Subcutaneous abdominal adipose tissue (tissue), 5 donors: ENCODE data around the gene LRRC74A.
"Not testable (repeated sequence)": the region's sequence is repeated elsewhere in the genome, so short reads cannot be mapped to it uniquely, and the experiment has no call there.

Source experiments
- H3K27ac ChIP-seq: one replicate; pipeline ENCODE4 v1.7.0; 2013; ENCODE audit warnings: low read depth, mild to moderate bottlenecking, inconsistent platforms, low read length, moderate library complexity
- H3K27me3 ChIP-seq, 5 donors: one replicate each; pipeline ENCODE4 v1.7.0; 2013; ENCODE audit warnings: low read length in 5 of 5, inconsistent platforms in 1 of 5; ENCODE audit not compliant: control insufficient read depth in 5 of 5, insufficient read depth in 4 of 5
- H3K36me3 ChIP-seq, 5 donors: one replicate each; pipeline ENCODE4 v1.7.0; 2013; ENCODE audit warnings: low read length in 5 of 5; ENCODE audit not compliant: control insufficient read depth in 5 of 5, insufficient read depth in 5 of 5
- H3K4me1 ChIP-seq, 5 donors: one replicate each; pipeline ENCODE4 v1.7.0; 2013; ENCODE audit warnings: low read length in 5 of 5, mild to moderate bottlenecking in 3 of 5, moderate library complexity in 1 of 5; ENCODE audit not compliant: control insufficient read depth in 5 of 5, insufficient read depth in 5 of 5
- H3K4me3 ChIP-seq, 5 donors: one replicate each; pipeline ENCODE4 v1.7.0; 2013; ENCODE audit warnings: low read length in 5 of 5, low read depth in 1 of 5
- H3K9ac ChIP-seq, 5 donors: one replicate each; pipeline ENCODE4 v1.7.0; 2013; ENCODE audit warnings: low read length in 5 of 5, mild to moderate bottlenecking in 4 of 5, moderate library complexity in 3 of 5
- H3K9me3 ChIP-seq, 5 donors: one replicate each; pipeline ENCODE4 v1.7.0; 2013; ENCODE audit warnings: low read length in 5 of 5; ENCODE audit not compliant: control insufficient read depth in 5 of 5
- donor health status: healthy.
- donor health status: healthy.
- donor health status: healthy.
- donor health status: healthy.
- donor health status: healthy.

LRRC74A gene

GRCh38 chr14:76882651-76883050, 56.4 kb downstream of the LRRC74A start:
- no peak overlapping the region for H3K27ac ChIP-seq
- no peak overlapping the region for H3K4me3 ChIP-seq

GRCh38 chr14:76883447-76883846, 57.2 kb downstream of the LRRC74A start:
- no peak overlapping the region for H3K27ac ChIP-seq
- H3K9me3 ChIP-seq, result no peaks in the 10 kb centered on the region
- no peak overlapping the region for H3K9ac ChIP-seq
- H3K4me1 ChIP-seq, result peaks cover 0 to 21% (median 13%) of the 10 kb centered on the region in 5 donors
- H3K36me3 ChIP-seq, result no peaks in the 10 kb centered on the region
- no peak overlapping the region for H3K4me3 ChIP-seq
- peaks cover 0 to 4% (median 0%) of the 10 kb centered on the region in 5 donors for H3K27me3 ChIP-seq

More at GRCh38 chr14:76882651-76883050, 56.4 kb downstream of the LRRC74A start:
- Histone ChIP-seq H3K36me3 (no peaks in the 10 kb centered on the region), H3K9ac (no peak overlapping the region), H3K4me1 (peaks cover 0 to 24% (median 13%) of the 10 kb centered on the region in 5 donors), H3K9me3 (no peaks in the 10 kb centered on the region), H3K27me3 (peaks cover 0 to 4% (median 0%) of the 10 kb centered on the region in 5 donors)

- Histone ChIP-seq H3K9me3 (no peaks in the 10 kb centered on the region), H3K27me3 (peaks cover 0 to 4% (median 0%) of the 10 kb centered on the region in 5 donors), H3K4me1 (peaks cover 0 to 21% (median 13%) of the 10 kb centered on the region in 5 donors), H3K4me3 (no peak overlapping the region), H3K27ac (no peak overlapping the region), H3K9ac (peak overlapping the region in 1 of 5 donors; percentile 34), H3K36me3 (no peaks in the 10 kb centered on the region)
Observed at GRCh38 chr14:76884394-76884793, 58.2 kb downstream of the LRRC74A start.

GRCh38 chr14:76884853-76885276, 58.7 kb downstream of the LRRC74A start:
- Histone ChIP-seq H3K36me3 (no peaks in the 10 kb centered on the region), H3K4me1 (peaks cover 0 to 21% (median 13%) of the 10 kb centered on the region in 5 donors), H3K27me3 (peaks cover 0 to 4% (median 0%) of the 10 kb centered on the region in 5 donors), H3K9me3 (no peaks in the 10 kb centered on the region), H3K27ac (no peak overlapping the region), H3K9ac (peak overlapping the region in 1 of 5 donors; percentile 34), H3K4me3 (peak overlapping the region in 1 of 5 donors; percentile 29)

GRCh38 chr14:76887191-76887590, 61.0 kb downstream of the LRRC74A start:
- H3K9me3 ChIP-seq, result no peaks in the 10 kb centered on the region
- H3K27ac ChIP-seq, result no peak overlapping the region
- peaks cover 0 to 21% (median 13%) of the 10 kb centered on the region in 5 donors for H3K4me1 ChIP-seq
- no peak overlapping the region for H3K4me3 ChIP-seq
- no peaks in the 10 kb centered on the region for H3K36me3 ChIP-seq
- H3K27me3 ChIP-seq, result peaks cover 0 to 4% (median 0%) of the 10 kb centered on the region in 5 donors
- no peak overlapping the region for H3K9ac ChIP-seq

- Histone ChIP-seq H3K9ac (no peak overlapping the region), H3K4me1 (peaks cover 0 to 5% (median 0%) of the 10 kb centered on the region in 5 donors), H3K27me3 (no peaks in the 10 kb centered on the region), H3K27ac (no peak overlapping the region), H3K4me3 (no peak overlapping the region), H3K36me3 (no peaks in the 10 kb centered on the region), H3K9me3 (peaks cover 0 to 3% (median 0%) of the 10 kb centered on the region in 5 donors)
Observed at GRCh38 chr14:76891391-76891790, 65.2 kb downstream of the LRRC74A start.

- H3K4me1 ChIP-seq, result peaks cover 0 to 3% (median 0%) of the 10 kb centered on the region in 5 donors
- H3K27ac ChIP-seq, result no peak overlapping the region
- no peak overlapping the region for H3K4me3 ChIP-seq
- no peaks in the 10 kb centered on the region for H3K36me3 ChIP-seq
- H3K9me3 ChIP-seq, result peaks cover 0 to 3% (median 0%) of the 10 kb centered on the region in 5 donors
- H3K27me3 ChIP-seq, result no peaks in the 10 kb centered on the region
- H3K9ac ChIP-seq, result no peak overlapping the region
Observed at GRCh38 chr14:76894308-76894707, 68.1 kb downstream of the LRRC74A start.

- H3K4me3 ChIP-seq, H3K27ac ChIP-seq, H3K4me1 ChIP-seq, H3K9ac ChIP-seq, H3K27me3 ChIP-seq, H3K9me3 ChIP-seq, H3K36me3 ChIP-seq: not testable (repeated sequence)
Observed at GRCh38 chr14:76898006-76898405, 71.8 kb downstream of the LRRC74A start.

GRCh38 chr14:76900682-76901081, 74.5 kb downstream of the LRRC74A start:
- Histone ChIP-seq H3K4me1 (peaks cover 8 to 26% (median 24%) of the 10 kb centered on the region in 5 donors), H3K27me3 (no peaks in the 10 kb centered on the region), H3K36me3 (no peaks in the 10 kb centered on the region), H3K4me3 (no peak overlapping the region), H3K9ac (no peak overlapping the region), H3K27ac (no peak overlapping the region), H3K9me3 (peaks cover 0 to 5% (median 3%) of the 10 kb centered on the region in 5 donors)

GRCh38 chr14:76901171-76902055, 75.2 kb downstream of the LRRC74A start:
- no peaks in the 10 kb centered on the region for H3K27me3 ChIP-seq
- peaks cover 0 to 5% (median 3%) of the 10 kb centered on the region in 5 donors for H3K9me3 ChIP-seq
- no peak overlapping the region for H3K4me3 ChIP-seq
- H3K4me1 ChIP-seq, result peaks cover 8 to 26% (median 24%) of the 10 kb centered on the region in 5 donors
- no peak overlapping the region for H3K27ac ChIP-seq
- H3K36me3 ChIP-seq, result no peaks in the 10 kb centered on the region
- no peak overlapping the region for H3K9ac ChIP-seq
